H1 (cell line): Measurements from ENCODE around the gene ALDOC.

ENCODE experiments used
- CTCF ChIP-seq, 3 experiments: IDR thresholded peaks; 1 replicate in 2 of 3; 2 replicates in 1 of 3; pipeline versions ENCODE4 v1.5.1 to v1.6.1; 2011; ENCODE audit warnings: low read length in 3 of 3, mild to moderate bottlenecking in 3 of 3, inconsistent platforms in 2 of 3, low read depth in 1 of 3, moderate library complexity in 1 of 3; ENCODE audit not compliant: insufficient read depth in 1 of 3; ENCODE audit errors: control extremely low read depth in 1 of 3
- TAF7 ChIP-seq: optimal IDR thresholded peaks from 2 replicates; pipeline ENCODE3; 2011; ENCODE audit warnings: low read depth, mild to moderate bottlenecking, inconsistent platforms, low read length, moderate library complexity, borderline replicate concordance

- TF ChIP-seq TAF7 (no peak), CTCF (IDR thresholded peaks at IDR 0.05; ENCODE audit: control extremely low read depth in 1 of 3, insufficient read depth in 1 of 3, low read depth in 1 of 3, low read length in 3 of 3) (no peak)
Observed at GRCh38 chr17:28582513-28582912, 5.8 kb upstream of the ALDOC start.
